SKM-1 treated with dmso at 0.1 percent for 144 hours (cell line): ENCODE measurements around the gene HABP2.

Experiments
- DNase-seq: peaks from one replicate; lab custom pipeline; 2025; ENCODE audit not compliant: unreplicated experiment; lab: John Stamatoyannopoulos, UW

The HABP2 gene

DNA sequence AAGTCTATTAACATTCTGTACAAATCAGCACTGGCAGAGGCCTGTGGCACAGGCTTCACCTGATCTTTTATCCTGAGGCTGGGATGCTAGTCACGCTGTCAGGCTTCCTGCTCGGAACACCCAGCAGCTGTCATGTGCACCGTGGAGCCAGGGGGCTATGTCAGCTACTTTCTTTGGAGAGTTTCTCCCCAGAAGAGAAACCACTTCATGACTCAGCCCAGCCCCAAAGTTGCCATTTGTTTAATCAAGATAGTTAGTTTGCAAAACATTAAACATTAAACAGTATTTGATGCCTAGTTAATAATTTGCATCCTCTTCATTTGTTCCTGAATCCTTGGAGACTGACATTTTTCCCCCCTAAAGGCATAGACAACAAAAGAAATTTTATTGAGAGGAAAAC is at the start of gene HABP2:
Gene HABP2 (plus strand): TSS at position 353 of the 400 bp plus-strand sequence. CDS start 69 bp downstream, outside the sequence.
- no peak for DNase-seq

DNA sequence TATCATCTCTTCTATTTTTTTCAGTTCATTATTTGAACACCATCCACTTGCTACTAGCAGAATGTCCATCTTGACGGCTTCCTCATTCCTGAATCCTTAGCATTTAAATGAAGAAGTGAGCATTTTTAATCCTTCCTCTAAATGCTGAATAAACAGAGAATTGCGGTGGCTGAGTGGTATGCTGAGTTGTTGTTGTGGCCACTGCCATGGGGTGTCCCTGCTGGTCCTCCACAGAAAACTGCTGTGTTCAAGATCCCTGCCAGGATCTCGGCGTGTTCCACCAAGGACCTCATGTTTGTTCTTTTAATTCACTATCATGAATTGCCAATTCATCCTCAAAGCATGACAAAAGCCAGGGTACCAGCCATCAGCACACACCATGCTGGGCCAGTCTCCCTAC is 48.9 kb upstream of the HABP2 start:
- DNase-seq: no peak

DNA sequence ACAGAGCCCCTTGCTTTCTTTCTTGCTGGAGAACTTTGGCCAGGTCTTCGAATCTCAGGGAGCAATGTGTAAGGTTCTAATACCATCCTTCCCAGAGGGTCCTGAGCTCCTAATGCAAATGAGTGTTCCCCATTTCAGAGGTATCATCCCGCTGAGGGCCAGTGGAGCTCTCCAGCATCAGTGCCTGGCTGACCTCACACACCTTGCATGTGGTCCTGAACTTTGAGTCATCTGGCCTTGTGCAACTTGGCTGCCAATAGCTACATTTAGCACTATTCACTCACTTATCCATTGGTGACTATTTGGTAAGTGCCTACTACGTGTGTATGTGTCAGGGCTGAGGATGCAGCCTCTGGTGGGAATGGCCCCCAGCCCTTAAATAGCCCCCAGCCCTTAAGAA is 48.4 kb upstream of the HABP2 start:
- DNase-seq: no peak

DNA sequence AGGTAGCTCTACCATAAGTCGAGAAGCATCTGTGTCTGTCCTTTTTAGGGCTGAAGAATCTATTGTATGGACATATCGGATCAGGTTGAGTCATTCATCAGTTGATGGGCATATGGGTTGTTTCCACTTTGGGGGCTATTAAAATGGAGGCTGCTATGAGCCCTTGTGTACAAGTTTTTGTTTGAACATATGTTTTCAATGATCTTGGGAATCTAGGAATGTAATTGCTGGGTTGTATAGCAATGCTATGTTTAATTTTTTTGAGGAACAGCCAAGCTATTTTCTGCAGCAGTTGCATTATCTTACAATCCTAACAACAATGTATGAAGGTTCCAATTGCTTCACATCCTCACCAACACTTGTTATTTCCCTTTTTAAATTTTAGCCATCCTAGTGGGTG is 46.4 kb upstream of the HABP2 start:
- no peak for DNase-seq

DNA sequence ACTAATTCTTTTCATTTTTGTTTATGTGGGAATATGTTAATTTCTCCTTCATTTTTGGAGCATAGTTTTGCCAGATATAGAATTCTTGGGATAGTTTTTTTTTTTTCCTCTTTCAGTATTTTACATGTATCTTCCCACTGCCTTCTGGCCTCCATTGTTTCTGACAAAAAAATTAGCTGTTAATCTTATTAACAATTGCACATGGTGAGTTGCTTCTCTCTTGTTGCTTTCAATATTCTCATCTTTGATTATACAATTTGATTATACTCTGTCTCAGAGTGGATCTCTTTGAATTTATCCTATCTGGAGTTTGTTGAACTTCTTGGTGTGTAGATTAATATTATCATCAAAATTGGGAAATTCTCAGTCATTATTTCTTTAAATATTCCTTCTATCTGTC is 41.4 kb upstream of the HABP2 start:
- no peak for DNase-seq

DNA sequence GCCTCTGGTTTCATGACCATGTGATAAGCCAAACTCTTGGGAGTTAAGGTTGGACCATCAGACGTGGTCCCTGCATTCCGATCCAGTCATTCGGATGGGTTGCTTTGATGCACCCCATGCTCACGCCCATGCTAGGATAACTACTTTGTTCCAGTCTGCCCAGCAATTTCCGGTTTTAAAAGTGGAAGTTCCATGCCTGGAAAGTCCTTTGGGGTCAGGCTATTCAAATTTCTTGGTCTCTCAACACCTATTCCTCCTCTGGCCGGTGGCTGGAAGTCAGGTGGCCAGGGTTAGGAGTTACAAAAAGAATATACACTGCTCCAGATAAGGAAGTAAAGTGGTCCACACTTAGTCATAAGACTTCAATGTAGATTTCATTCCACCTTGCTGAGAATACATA is 37.7 kb upstream of the HABP2 start:
- DNase-seq: no peak

DNA sequence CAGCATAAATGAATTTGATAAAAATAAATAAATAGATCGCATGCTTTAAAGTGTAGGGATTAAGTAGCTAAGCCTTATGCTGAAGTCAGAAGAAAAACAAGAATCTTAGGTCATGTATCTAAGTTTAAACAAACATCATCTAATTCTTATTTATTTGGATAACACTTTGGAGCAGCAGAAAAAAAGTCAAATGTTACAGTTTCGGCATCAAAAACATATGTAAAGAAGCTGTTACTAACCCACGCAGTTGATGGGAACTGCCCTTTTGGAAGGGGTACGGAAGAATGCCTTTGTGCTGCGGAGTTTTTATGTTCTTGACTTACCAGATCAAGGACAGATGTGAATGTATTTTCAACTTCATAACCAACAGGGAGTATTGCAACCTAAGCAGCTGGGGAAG is 37.3 kb upstream of the HABP2 start:
- DNase-seq: no peak

DNA sequence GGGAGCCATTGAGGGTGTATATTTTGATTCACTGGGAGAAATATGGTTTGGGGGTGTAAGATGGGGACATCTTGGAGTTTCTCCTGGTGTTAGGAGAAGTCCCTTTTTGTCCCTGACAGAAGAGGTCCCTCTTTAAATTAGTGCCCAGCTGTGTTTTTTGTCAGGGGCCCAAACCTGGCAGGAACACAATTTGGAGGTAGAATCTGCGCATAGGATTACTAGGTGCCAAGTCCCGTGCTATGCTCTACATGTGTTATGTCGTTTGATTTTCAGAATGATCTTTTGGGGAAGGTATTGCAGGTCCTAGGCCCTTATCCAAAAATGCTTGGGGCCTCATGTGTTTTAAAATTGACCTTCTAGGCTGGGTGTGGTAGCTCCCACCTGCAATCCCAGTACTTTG is 36.8 kb upstream of the HABP2 start:
- no peak for DNase-seq

DNA sequence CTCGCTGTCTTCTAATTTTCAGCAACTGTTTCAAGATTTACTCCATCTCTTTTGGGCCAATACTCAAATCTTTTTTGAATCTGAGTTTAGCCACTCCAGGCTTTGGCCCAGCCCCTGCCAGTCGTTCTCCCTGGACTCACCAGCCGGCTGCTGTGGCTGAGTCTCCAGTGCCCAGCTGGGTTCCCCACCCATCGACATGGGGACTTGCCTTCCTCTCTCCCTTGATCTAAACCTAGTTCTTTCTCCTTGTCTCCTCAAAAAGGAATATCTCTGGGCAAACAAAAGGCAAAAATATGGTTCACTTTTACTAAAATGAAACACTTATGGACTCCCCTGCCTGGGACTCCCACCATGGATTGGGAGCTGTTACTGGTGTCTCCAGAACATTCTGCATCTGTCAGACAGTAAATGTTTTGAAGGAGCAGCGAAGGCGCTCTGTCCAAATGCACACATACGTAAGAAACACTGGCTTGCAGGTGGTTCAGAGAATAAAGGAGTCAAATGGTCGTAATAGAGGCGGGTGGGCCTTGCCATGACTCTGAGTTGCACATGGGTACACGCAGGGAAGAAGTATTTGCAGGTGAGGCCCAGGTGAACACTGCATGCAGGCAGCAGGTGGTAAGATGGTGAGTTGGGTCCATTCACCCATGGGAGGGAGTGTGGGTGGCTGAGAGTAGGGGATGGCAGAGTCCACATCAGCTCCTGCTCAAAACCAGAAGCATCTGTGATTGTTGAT is 35.5 kb upstream of the HABP2 start:
- DNase-seq: no peak

DNA sequence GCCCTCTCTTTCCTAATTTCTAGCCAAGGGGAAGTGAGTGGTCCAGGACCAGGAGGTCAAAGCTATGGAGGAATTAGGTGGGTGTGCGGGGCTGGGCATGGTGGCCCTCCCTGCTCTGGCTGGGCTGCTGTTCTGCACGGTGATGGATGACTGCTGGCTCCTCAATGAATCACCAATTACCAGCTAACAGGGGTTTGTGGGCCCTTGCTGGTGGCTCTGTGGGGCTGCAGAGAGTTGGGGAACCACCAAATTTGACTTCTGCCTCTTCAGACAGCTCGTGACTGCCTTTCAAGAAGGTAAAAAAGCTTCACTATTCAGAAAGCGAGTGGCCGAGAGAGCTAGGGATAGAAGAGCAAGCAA is 35.0 kb upstream of the HABP2 start:
- DNase-seq: no peak

DNA sequence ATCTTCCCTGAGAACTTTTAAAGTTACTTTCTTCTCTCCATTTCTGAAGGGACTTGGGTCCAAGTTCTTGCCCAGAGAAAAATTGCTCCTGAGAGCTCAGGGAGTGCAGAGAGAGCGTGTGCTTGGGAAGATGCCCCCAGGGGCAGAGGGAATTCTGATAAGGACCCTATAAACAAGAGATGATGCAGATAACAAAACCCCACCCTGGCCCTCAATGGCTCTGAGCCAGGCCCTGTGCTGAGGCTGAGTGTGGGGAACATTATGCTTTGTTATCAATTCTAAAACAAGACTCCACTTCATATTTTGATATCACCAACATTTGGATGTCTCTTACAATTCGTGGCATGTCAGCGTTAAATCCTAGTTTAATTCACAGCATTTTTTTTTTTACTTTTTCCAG is 34.4 kb upstream of the HABP2 start:
- DNase-seq: no peak

DNA sequence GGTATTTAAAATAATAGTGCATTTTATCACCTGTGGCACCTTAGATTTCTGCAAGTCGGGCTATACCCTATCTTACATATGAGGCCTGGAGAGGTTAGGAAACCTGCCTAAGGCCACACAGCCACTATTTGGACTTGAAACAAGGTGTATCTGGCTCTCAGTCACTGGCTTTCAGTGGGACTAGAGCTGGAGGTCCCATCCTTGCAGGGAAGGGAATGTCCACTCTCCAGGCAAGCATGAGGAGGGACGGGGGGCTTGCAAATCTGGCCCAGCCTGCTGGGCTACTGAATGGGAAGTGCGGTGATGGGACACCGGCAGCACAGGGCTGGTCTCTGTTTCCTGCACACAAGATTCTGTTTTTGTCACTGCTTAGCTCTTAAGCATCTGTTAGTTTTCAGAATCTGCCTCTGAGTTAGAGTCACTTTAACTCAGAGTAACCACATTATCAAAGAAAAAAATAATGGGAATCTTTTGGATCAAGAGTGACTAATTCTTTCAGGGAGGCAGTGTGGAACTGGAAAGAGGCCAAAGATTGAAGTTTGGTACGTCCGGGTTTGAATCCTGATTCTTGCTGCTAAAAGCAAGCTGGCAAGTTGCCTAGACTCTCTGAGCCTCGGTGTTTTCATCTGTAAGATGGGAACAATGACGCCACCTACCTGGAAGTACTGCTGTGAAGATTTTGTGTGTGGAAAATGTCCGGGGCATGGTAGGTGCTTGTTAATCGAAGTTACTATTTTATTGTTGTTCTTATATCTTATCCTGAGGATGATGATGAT is 33.8 kb upstream of the HABP2 start:
- DNase-seq: no peak

DNA sequence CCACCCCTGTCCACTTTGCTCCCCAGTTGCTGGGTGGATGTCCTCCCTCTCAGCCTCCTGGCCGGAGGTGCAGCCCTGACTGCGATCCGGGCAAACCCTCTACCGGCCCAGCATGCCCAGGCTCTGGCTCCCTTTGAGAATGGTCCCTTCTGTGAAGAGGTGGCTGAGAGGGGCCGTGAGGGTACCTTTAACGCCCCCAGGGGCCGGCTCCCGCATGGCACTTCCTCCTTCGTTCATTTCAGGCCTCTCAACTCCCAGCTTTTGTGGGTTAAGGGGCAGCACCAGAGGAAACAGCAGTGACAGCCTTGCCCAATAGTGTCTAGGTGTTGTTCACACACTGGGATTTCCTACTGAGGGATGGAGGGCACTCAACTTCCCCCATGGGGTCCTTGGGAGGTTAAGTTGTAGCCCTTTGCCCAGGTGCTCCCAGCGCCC is 33.2 kb upstream of the HABP2 start:
- peak; percentile 43 for DNase-seq

DNA sequence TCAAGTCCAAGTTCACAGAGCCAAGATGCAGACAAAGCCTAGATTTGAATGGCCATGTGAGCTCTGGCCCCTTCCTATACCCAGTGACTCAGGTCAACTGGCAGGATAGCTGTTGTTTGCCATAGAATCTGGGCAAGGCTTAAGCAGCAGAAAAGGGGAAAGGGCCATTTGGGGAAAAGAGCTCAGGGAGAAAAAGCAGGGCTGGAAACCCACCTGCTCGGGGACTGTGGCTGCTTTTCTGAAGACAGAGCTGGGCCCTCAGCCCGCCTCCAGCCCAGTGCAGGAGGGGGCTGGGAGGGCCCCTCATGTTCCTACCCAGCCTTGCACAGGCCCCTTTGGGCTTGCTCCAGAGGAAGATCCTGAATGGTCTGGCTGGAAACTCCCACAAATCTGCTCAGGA is 32.6 kb upstream of the HABP2 start:
- no peak for DNase-seq

DNA sequence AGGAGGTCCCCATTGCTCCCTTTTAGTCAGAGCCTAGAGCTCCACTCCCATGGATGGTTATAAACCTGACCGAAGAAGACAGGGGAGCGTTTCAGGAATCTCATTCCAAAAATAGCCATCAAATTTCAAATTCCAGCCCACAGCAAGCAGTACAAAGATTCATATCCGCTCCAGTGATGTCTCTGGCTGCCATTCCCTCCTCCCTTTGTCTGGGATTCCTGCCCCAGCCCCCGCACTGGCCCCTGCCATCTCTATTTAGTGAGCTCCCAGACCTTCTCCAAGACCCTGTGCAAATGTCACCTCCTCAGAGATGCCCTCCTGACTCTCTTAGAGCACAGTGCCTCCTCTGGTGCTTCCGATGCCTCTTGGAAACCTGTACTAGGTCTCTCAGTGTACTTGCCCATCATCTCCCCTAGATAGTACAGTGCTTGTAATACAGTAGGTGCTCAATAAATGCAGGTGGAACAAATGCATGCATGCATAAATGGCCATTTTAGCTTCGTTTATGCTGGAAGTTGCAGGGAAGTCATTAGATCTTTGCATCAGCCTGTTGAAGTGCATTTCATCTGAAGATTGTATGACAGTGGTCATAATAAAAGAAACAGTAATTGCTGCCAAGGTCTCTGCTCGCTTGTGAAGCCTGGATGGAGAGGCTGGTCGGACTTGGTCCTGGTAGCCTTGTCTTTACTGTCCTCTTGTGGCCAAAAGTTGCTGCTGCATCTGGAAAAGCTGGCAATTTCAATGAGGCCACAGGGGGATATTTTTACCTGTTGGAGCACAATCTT is 32.0 kb upstream of the HABP2 start:
- peak; percentile 57 for DNase-seq

DNA sequence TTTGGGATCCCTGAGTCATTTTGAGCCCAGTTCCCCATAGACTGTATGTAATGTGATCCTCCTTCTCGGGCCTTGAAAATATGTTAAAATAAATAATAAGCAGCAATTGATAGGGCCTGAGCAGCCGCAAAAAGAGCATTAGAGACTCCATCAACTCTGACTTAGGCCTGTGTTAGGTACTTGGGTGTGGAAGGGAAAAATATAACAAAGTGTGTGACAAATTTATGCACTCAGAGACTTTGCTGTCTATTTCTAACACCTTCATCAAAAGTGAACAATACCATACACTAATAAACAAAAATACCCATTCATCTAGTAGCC is 31.4 kb upstream of the HABP2 start:
- no peak for DNase-seq

DNA sequence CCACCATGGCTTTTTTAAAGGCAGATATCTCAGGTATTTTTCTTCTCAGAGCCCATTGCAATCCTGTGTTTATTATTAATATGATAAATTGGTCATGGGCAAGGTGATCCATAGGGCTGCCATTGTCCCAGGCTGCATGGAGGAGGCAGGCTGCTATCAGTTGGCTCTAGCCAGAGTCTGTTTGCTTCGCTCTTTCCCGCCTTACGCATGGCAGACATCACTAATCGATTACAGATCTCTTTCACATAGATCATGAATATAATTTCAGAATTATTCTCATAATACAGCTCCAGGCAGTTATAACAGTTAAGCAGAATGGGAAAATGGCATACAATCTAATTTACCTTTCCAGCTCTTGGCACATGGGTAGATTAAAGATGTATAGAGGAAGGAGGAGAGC is 30.4 kb upstream of the HABP2 start:
- DNase-seq: no peak

DNA sequence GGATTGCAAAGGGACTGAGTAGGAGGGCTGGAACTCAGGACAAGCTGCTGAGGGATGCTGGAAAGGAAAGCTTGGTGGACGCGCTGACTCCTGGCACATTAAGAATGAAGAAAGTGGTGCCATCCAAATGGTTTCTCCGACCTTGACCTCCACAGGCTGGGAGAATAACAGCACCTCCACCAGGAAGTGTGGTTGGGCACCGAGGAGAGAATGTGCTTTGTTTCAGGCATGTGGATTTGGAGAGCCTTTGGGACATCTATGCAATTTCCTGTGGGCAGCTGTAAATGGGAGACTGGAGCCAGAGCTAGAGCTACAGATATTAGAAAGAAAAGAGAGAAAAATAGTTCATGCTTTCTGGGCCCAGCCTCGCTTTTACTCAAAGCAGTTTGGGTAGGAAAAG is 29.8 kb upstream of the HABP2 start:
- no peak for DNase-seq

DNA sequence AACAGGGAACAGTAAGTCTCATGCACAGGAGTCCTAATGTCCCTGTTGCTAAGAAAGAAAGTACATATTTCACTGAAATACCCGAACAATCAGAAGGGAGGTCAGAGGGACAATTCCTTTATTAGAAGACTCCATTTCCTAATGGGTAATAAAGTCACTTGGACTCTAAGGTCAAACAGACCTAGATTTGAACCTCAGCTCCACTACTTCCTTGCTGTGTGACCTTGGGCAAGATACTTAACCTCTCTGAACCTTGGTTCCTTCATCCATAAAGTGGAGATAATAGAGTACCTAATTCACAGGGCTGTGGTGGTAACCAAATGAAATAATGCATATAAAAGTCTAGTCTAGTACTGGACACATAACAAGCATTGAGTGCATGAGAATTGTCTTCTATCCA is 29.2 kb upstream of the HABP2 start:
- no peak for DNase-seq

DNA sequence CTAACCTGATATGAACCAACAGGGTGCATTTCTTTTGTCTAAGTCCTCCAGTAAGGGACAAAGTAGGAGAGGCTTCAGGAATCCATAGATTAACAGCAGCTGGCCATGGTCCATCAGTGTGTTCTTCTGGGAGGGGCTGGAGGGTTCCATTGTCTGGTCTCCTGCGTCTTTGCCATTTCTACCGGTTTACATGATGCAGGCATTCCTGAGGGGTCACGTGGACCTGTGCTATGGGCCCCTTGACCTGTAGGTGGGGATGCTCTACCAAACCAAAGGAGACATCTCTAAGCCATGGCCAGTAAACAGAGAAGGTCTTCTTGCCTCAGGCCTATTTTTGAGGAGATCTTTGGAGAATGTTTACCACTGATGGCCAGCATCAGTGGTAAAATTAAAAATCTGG is 28.7 kb upstream of the HABP2 start:
- DNase-seq: no peak

DNA sequence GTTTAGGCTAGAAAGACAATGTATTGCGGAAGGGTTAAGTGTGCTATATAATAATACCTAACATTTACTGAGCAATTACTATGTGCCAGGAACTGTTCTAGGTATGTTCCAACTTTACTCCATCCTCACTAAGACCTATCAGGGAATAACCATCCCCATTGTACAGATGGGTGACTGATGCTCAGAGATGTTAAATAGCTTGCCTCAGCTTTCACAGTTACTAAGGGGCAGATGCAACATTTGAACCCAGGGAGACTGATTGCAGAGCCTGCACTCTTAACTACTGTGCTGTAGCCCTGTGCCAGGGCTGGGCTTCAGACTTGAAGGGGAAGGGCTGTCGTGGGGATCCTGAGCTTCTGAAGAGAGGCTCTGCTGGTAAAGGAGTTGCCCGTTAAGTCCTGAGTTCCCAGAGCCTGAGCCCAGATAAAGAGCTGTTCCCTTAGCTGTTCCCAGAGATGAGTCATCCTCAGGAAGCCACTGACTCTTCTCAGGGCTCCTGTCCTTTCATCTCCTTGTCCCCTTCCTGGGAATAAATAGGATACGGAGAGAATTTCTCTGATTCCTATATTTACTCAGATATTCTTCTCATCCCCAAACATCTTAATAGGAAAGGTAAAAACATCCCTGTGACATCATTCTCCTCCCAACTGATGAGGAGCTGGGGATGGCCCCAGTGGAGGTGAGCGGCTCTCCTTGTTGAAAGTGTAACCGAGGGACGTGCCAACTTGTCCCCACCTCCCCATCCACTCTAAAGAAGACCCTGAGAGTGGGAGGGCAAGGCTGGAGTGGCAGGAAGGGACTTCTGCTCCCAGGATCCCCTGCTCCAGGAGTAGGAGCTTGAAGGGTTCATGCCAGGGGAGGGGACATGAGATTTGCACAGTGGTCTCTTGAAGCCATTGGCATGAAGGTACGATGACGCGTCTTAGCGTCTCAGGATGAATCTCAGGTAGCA is 28.0 kb upstream of the HABP2 start:
- DNase-seq: no peak
